Prostate gland (tissue), 2 donors: ENCODE measurements around the gene GAL3ST3.

Experiments used
- POLR2A ChIP-seq: fragments of 450-650 bp; IDR thresholded peaks from one replicate; pipeline ENCODE4 v1.6.1; 2016; ENCODE audit warnings: antibody characterized with exemption, mild to moderate bottlenecking
- POLR2AphosphoS5 ChIP-seq: sonication (generic); formaldehyde crosslinking; IDR thresholded peaks from one replicate; pipeline ENCODE4 v1.6.1; 2017; ENCODE audit warnings: antibody characterized with exemption
- TF ChIP-seq, protein P1 (sequence below), 4 experiments: fragments of 200-600 bp in 2 of 4; fragments of 450-650 bp in 2 of 4; sonication (generic) in 2 of 4; IDR thresholded peaks; 1 replicate in 3 of 4; 2 replicates in 1 of 4; pipeline ENCODE4 v1.5.1; 2016 to 2019; ENCODE audit warnings: antibody characterized with exemption in 4 of 4, mild to moderate bottlenecking in 2 of 4, moderate library complexity in 2 of 4

DNA sequence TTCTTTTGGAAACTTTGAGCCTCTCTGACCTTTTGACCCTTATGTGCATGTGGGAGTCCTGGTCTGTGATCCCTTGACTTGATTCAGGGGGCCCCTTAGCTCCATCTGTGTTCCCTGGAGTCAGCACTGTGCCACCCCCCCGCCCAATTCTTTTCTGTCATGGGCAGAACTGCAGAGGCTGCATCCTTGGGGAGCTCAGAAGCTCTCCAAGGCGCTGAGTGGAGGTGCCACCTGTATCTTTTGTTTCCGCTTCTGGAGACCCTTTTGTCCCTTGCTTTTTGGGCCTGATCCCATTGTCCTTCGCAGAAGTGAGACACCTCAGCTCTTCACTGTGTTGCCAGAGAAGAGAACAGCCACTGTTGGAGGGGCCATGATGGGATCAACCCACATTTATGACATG is 18.7 kb upstream of the GAL3ST3 start:
- TF ChIP-seq, protein P1, sequence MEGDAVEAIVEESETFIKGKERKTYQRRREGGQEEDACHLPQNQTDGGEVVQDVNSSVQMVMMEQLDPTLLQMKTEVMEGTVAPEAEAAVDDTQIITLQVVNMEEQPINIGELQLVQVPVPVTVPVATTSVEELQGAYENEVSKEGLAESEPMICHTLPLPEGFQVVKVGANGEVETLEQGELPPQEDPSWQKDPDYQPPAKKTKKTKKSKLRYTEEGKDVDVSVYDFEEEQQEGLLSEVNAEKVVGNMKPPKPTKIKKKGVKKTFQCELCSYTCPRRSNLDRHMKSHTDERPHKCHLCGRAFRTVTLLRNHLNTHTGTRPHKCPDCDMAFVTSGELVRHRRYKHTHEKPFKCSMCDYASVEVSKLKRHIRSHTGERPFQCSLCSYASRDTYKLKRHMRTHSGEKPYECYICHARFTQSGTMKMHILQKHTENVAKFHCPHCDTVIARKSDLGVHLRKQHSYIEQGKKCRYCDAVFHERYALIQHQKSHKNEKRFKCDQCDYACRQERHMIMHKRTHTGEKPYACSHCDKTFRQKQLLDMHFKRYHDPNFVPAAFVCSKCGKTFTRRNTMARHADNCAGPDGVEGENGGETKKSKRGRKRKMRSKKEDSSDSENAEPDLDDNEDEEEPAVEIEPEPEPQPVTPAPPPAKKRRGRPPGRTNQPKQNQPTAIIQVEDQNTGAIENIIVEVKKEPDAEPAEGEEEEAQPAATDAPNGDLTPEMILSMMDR (IDR thresholded peaks at IDR 0.05): no peak
- TF ChIP-seq POLR2A (no peak), POLR2AphosphoS5 (no peak)
